ENCODE results near the gene LIN37. TPM values are rescaled to one million over a fixed set of nuclear protein-coding genes. Genes with fewer than 3 reads are reported as not detected.

LIN37 gene
- total and polyA plus RNA-seq, 2 donors (not counting 3 experiments of a cell fraction or from before 2014, with no cell fraction given): 11.3 to 21.4 TPM

DNA sequence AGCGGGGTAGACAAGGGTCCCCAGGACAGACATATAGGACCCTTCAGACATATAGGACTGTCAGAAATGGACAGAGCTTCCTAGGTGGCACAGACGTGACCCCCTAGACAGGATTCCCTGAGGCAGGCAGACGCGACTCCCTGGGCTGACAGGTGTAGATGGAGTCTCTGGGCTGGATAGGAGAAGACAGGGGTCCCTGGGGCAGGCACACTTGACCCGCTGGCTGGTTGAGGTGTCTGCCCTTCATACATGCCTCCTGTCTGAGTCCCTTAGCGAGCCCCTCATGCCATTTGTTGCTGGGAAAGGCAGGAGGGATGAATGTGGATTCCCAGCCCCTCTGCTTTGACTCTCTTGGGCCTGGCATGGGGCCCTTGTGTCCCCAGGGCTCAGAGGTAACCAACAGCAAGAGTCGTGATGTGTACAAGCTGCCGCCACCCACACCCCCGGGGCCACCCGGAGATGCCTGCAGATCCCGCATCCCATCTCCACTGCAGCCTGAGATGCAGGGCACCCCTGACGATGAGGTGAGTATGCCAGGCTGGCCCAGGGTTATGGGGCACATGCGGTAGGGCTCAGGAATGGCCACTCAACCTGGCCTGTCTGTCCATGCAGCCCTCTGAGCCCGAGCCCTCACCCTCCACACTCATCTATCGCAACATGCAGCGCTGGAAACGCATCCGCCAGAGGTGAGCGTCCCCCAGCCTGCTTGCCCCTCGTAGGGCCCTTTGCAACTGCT lies 5.4 kb downstream of the LIN37 start:
- no peaks in the 10 kb centered on the region for H3K27me3 ChIP-seq (ENCODE audit: control insufficient read depth in 2 of 2, insufficient read depth in 2 of 2, low read length in 2 of 2)
- no peaks in the 10 kb centered on the region for H3K9me3 ChIP-seq (replicated peaks; ENCODE audit: control insufficient read depth, insufficient read depth, low read length)
- H3K36me3 ChIP-seq (ENCODE audit: control insufficient read depth in 2 of 2, extremely low read depth in 1 of 2, insufficient read depth in 2 of 2, low read length in 2 of 2): peaks cover 0 to 13% of the 10 kb centered on the region in 2 experiments
- ChIA-PET CTCF (no interaction called here), POLR2A (no interaction called here)
- BruUV-seq (replicated peaks): no TSS peak
- dilution Hi-C loops (cut with MboI; ENCODE audit: extremely low pct_ligation_motif_present, low sequenced_read_pairs): no loop called here
- no peak overlapping the region for H3K9ac ChIP-seq (replicated peaks; ENCODE audit: extremely low read depth, insufficient read depth, low read length)
- H3K9me1 ChIP-seq (replicated peaks; ENCODE audit: control insufficient read depth, extremely low read depth, insufficient read depth, low read length): no peaks in the 10 kb centered on the region
- H3K27ac ChIP-seq (ENCODE audit: insufficient read depth, low read depth, low read length): no peak overlapping the region
- no peak overlapping the region for H3K4me2 ChIP-seq (ENCODE audit: insufficient read depth, low read length)
- H4K20me1 ChIP-seq (replicated peaks; ENCODE audit: control insufficient read depth, extremely low read depth, insufficient read depth, low read length): no peaks in the 10 kb centered on the region
- no peak overlapping the region for H3K4me3 ChIP-seq (replicated peaks in 1 of 3; ENCODE audit: insufficient read depth in 1 of 3, low read depth in 1 of 3, low read length in 3 of 3)
- intact Hi-C loops (cut with micrococcal nuclease): no loop called here
- TF ChIP-seq, protein P1, sequence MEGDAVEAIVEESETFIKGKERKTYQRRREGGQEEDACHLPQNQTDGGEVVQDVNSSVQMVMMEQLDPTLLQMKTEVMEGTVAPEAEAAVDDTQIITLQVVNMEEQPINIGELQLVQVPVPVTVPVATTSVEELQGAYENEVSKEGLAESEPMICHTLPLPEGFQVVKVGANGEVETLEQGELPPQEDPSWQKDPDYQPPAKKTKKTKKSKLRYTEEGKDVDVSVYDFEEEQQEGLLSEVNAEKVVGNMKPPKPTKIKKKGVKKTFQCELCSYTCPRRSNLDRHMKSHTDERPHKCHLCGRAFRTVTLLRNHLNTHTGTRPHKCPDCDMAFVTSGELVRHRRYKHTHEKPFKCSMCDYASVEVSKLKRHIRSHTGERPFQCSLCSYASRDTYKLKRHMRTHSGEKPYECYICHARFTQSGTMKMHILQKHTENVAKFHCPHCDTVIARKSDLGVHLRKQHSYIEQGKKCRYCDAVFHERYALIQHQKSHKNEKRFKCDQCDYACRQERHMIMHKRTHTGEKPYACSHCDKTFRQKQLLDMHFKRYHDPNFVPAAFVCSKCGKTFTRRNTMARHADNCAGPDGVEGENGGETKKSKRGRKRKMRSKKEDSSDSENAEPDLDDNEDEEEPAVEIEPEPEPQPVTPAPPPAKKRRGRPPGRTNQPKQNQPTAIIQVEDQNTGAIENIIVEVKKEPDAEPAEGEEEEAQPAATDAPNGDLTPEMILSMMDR (IDR thresholded peaks at IDR 0.05; ENCODE audit: extremely low read depth in 1 of 2, insufficient read depth in 1 of 2, low read depth in 1 of 2, low read length in 2 of 2): no peak
- TF ChIP-seq, protein P2, sequence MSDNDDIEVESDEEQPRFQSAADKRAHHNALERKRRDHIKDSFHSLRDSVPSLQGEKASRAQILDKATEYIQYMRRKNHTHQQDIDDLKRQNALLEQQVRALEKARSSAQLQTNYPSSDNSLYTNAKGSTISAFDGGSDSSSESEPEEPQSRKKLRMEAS (IDR thresholded peaks at IDR 0.05; ENCODE audit: insufficient read depth, insufficient read length): no peak
- TF ChIP-seq GATA2 (IDR thresholded peaks at IDR 0.05; ENCODE audit: insufficient read depth, insufficient read length, low read depth, low read length): no peak
- TF ChIP-seq MYC (IDR thresholded peaks at IDR 0.05; ENCODE audit: low read depth, low read length): no peak
- TF ChIP-seq FOS (IDR thresholded peaks at IDR 0.05; ENCODE audit: borderline replicate concordance, insufficient read depth, low read length): no peak
- TF ChIP-seq EZH2 (IDR thresholded peaks at IDR 0.05; ENCODE audit: borderline replicate concordance, low read depth, low read length, severe bottlenecking): no peak
- no peak for TF ChIP-seq JUN (IDR thresholded peaks at IDR 0.05; ENCODE audit: borderline replicate concordance, insufficient read depth, insufficient read length, low read depth)
- TF ChIP-seq POLR2A (IDR thresholded peaks at IDR 0.05; ENCODE audit: low read depth, low read length): no peak
- TF ChIP-seq POLR2AphosphoS5 (IDR thresholded peaks at IDR 0.05; ENCODE audit: insufficient read depth, low read depth, low read length): no peak
- DNase-seq (ENCODE audit: low read depth, low spot score) (no peak), FAIRE-seq (no peak)
- H3K79me2 ChIP-seq (ENCODE audit: control insufficient read depth, insufficient read depth, low read length): peaks cover 13% of the 10 kb centered on the region
- peaks cover 23% of the 10 kb centered on the region for H3K4me1 ChIP-seq (ENCODE audit: control insufficient read depth, extremely low read depth, insufficient read depth, low read length)
- H2AFZ ChIP-seq (ENCODE audit: low read depth, low read length): no peak overlapping the region

All from endothelial cell of umbilical vein (primary cell).